Stimulated activated naive CD8-positive, alpha-beta T cell treated with anti-CD3 and anti-CD28 coated beads, Interleukin-15, Interleukin-2, amounts not matched to agents 100 U/mL and 50 U/mL, for 24 hours (primary cell): Measurements from ENCODE around the gene PRXL2B.
A peak's percentile ranks its signal among the peaks of the same experiment; 100 is the strongest.
"Not testable (repeated sequence)": the region's sequence is repeated elsewhere in the genome, so short reads cannot be mapped to it uniquely, and the experiment has no call there.

Experiments used
- ATAC-seq: fragments of 150-1000 bp; cut with Tn5 transposase; one replicate; pipeline ENCODE4 v1.10.0; 2021
- DNase-seq: peaks from one replicate; pipeline ENCODE4 v3.0.0; 2021

The PRXL2B gene

DNA sequence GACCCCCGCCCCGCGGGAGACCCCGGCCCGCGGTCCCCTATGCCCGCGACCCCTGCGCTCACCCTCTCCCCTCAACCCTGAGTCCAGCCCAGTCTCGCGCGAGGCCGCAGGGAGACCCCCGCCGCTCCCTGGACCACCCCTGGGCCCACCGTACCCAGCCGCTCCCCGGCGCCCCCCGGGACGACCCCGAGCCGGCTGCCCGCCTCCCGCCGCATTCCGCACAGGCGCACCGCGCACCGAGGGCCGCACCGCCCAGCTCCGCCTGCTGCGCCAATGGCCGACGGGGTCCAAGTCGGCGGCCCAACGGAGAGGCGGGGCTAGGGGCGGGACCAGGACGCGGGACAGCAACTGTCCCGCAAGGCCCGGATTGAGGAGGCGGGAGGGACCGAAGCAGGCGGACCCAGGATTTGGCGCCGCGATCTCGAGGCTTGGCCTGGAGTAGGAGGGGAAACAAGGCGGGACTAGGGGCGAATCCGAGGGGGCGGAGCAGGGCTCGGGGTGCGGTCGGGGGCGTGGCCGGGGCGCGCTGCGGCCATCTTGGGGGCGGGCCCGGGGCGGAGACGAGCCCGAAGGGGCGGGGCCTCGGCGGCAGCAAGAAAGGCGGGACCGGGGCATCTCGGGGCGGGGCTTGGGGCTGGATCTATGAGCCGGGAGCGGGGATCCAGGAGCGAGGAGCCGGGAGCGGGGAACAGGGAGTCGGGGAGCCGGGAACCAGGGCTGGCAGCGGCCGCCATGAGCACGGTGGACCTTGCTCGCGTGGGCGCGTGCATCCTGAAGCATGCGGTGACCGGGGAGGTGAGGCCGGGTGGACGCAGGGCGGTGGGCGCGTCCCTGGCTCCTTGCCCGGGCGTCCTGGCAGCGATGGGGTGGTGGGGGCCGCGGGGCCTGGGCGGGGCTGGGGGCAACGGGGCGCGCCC is at the start of gene PRXL2B:
TSS of gene PRXL2B (plus strand) at position 624 of the 917 bp plus-strand sequence. CDS start at position 733, 109 bp downstream.
- DNase-seq = peak; percentile 99
- ATAC-seq = peak; percentile 78

DNA sequence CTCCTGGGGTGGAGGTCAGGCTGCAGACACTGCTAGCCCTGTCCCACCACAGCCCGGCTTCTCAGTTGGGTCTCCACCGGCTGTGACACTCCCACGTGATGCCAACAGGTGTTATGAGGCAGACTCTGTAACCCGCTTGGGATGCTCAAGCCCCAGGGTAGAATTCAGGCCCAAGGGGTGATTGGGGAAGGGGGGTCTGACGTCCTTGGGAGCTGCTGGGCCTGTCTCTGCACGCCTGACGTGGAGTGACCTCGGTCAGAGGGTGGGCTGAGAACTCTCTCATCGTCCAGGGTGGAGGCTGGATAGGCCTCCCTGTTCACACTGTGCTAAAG is 48.8 kb upstream of the PRXL2B start:
- no peak for DNase-seq

DNA sequence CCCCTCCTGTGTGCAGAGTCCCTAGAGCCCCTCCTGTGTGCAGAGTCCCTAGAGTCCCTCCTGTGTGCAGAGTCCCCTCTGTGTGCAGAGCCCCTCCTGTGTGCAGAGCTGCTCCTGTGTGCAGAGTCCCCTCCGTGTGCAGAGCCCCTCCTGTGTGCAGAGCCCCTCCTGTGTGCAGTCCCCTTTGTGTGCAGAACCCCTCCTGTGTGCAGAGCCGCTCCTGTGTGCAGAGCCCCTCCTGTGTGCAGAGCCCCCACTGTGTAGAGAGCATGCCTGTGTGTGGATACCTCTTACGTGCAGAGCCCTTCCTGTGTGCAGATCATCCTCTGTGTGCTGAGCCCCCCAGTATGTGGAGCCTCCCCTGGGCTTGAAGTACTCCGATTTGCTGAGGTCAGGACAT is 48.2 kb upstream of the PRXL2B start:
- ATAC-seq = no peak
- no peak for DNase-seq

More for the DNA sequence above, 48.8 kb upstream of the PRXL2B start:
- no peak for ATAC-seq

GRCh38 chr1:2538872-2539271 is 47.7 kb upstream of the PRXL2B start:
- ATAC-seq = no peak
- no peak for DNase-seq

GRCh38 chr1:2539312-2539907 is 47.2 kb upstream of the PRXL2B start:
- ATAC-seq (peak; percentile 15), DNase-seq (peak; percentile 59)

DNA sequence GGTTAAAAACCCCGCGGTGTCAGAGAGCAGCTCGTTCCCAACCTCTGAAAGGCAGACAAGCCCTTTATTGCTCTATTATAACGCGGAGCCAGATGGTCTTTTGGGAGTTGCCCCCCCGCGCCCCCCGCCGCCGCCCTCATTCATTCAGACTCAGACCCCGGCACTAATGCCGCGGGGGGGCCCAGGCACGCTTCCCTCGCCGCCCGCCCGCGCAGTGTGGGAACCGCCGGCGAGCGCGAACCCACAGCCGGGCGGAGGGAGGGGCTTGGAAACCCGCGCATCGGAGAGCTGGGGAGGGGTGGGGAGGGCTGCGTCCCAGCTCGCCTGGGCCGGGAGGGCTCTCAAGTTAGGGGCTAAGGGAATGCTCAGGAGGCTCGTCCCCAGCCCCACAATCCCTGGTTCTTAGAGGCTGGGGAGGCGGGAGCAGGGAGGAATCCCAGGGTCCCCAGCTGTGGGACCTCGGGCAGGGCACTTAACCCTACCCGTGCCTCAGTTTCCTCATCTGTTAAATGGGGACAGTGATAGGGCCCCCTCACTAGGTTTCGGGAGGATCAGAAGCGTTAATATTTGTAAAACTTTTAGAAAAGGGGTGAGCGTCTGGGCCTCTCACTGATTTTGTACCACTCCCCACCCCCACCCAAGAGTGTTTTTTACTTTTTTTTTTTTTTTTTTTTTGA is 45.6 kb upstream of the PRXL2B start:
- no peak for ATAC-seq
- DNase-seq = no peak

DNA sequence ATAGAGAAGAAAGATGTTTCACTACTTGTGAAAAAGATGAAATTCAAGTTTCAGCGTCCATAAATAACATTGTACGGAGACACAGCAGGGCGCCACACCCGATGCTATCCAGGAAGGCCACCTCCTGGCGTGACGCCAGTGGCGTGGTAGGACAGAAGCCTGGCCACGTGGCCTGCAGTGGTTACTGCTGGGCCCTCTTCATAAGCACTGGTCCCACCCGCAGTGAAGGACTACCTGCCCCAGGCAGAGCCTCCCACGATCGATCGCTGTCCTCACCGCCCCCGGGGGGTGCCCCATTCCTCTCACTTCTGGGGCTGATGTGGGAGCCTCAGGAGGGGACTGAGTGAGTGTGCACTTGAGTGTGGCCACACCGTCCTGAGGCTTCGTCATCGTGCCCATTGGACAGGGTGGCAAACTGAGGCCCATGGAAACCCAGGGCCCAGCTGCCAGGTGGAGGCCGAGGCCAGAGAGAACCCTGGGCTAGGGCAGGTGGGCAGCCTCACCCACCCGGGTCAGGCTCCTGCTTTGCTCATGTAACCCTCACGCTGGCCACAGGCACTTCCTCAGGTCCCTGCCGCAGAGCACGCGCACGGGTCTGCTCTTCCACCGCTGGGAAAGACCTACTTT is 44.8 kb upstream of the PRXL2B start:
- ATAC-seq = no peak
- no peak for DNase-seq

- ATAC-seq (no peak), DNase-seq (no peak)
These were observed 44.2 kb upstream of the PRXL2B start for GRCh38 chr1:2542246-2542915.

GRCh38 chr1:2543543-2544092 is 43.0 kb upstream of the PRXL2B start:
- no peak for DNase-seq
- ATAC-seq = no peak

GRCh38 chr1:2544093-2544874 is 42.3 kb upstream of the PRXL2B start:
- ATAC-seq = no peak
- no peak for DNase-seq

DNA sequence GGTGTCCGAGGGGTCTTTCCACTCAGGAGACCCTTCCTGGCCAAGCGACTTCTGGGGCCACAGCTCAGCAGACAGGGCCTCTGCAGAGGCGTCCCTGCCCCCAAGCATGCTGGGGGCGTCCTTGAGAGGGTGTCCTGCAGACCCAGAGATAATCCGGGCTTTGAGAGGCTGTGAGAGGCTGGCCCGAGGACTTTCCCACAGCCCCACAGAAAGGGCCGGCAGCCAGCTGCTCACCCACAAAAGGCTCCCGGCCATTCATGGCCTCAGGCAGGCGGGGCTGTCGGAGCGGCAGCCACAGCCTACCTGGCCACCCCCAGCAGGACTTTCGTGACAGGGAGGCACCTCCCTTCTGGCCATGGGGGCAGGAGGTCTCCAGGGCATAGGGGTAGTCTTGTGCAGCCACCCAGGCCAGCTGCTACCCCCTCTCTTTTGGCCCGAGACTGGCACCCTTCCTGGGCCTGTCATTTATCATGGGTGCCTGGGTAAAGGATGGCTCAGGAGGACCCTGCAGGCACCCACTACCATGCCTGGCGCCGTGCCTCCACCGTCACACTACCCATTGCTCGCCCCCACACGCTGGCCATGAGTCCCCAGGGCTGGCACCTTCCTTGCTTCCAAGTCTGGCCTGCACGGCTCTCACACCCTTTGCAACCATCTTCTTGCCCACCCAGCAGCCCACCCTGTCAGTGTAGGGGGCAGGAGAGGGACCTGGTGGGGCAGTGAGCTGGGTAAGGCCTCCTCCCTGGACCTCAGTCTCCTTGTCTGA is 41.5 kb upstream of the PRXL2B start:
- no peak for DNase-seq
- no peak for ATAC-seq

DNA sequence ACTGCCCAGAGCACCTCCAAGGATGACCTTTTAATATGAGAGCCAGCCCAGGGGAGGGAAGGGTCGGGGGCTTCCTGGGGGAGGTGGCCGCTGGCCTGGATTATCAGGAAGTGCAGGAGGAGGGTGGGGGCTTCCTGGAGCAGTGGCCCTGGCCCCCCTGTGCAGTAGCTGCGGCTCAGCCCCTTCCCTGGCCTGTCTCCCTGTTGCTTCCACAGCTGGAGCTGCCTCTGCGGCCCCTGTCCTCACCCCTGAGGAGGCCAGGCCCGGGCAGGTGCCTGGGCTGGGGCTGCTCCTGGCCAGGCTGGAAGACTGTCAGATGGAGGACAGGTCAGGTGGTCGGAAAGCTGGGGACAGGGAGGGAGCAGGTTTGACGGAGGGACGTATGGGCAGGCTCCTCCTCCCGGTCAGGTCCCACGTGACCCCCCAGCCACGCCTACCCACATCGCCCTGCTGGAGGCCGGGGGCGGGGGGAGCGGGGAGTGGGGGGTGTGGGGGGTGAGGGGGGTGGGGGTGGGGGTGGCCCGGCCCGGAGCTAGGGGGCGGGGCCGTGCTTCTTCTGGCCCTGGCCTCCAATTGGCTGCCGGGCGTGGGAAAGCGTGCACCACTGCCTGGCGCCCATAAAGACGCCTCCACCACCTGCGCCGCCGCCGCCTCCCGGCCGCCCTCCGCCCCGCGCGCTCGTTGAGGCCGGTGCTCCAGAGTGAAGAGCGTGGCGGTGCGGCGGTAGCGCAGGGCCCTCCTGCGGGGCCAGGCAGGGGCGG is 40.6 kb upstream of the PRXL2B start:
- DNase-seq (peak; percentile 90), ATAC-seq (peak; percentile 39)

- DNase-seq = peak; percentile 86
- ATAC-seq = peak; percentile 53
These were observed 39.9 kb upstream of the PRXL2B start for GRCh38 chr1:2546515-2547209.

GRCh38 chr1:2547210-2548067 is 39.1 kb upstream of the PRXL2B start:
- ATAC-seq (peak; percentile 40), DNase-seq (peak; percentile 81)

- ATAC-seq (peak; percentile 30), DNase-seq (peak; percentile 93)
These were observed 38.4 kb upstream of the PRXL2B start for GRCh38 chr1:2548068-2548589.

DNA sequence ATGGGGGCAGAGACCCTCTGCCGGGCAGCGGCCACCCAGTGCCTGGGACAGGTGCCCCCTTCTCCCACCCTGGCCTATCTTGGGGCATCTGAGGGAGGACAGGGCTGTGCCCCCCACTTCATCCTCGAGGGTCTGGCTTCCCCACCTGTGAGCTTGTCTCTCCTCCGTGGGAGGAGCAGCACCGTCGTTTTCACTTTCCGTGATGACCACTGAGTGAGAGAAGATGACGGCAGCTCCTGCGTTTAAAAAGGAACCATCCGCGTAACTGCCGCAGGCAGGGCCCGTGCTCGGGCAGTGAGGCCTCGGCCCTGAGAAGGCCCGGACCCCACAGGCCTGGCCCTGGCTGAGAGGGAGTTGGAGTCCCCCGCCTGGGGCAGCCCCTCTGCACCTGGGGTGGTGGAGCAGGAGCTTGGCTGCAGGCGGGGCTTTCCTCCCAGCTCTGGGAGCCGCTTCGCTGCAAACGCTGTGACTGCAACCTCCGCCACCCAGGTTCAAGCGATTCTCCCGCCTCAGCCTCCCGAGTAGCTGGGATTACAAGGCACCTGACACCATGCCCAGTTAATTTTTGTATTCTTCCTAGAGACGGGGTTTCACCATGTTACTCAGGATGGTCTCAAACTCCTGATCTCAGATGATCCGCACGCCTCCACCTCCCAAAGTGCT is 37.1 kb upstream of the PRXL2B start:
- not testable (repeated sequence) for DNase-seq, ATAC-seq
